Measurements from ENCODE around the gene LAMA5.

Gene LAMA5, protein sequence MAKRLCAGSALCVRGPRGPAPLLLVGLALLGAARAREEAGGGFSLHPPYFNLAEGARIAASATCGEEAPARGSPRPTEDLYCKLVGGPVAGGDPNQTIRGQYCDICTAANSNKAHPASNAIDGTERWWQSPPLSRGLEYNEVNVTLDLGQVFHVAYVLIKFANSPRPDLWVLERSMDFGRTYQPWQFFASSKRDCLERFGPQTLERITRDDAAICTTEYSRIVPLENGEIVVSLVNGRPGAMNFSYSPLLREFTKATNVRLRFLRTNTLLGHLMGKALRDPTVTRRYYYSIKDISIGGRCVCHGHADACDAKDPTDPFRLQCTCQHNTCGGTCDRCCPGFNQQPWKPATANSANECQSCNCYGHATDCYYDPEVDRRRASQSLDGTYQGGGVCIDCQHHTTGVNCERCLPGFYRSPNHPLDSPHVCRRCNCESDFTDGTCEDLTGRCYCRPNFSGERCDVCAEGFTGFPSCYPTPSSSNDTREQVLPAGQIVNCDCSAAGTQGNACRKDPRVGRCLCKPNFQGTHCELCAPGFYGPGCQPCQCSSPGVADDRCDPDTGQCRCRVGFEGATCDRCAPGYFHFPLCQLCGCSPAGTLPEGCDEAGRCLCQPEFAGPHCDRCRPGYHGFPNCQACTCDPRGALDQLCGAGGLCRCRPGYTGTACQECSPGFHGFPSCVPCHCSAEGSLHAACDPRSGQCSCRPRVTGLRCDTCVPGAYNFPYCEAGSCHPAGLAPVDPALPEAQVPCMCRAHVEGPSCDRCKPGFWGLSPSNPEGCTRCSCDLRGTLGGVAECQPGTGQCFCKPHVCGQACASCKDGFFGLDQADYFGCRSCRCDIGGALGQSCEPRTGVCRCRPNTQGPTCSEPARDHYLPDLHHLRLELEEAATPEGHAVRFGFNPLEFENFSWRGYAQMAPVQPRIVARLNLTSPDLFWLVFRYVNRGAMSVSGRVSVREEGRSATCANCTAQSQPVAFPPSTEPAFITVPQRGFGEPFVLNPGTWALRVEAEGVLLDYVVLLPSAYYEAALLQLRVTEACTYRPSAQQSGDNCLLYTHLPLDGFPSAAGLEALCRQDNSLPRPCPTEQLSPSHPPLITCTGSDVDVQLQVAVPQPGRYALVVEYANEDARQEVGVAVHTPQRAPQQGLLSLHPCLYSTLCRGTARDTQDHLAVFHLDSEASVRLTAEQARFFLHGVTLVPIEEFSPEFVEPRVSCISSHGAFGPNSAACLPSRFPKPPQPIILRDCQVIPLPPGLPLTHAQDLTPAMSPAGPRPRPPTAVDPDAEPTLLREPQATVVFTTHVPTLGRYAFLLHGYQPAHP (N-terminal part only)

DNA sequence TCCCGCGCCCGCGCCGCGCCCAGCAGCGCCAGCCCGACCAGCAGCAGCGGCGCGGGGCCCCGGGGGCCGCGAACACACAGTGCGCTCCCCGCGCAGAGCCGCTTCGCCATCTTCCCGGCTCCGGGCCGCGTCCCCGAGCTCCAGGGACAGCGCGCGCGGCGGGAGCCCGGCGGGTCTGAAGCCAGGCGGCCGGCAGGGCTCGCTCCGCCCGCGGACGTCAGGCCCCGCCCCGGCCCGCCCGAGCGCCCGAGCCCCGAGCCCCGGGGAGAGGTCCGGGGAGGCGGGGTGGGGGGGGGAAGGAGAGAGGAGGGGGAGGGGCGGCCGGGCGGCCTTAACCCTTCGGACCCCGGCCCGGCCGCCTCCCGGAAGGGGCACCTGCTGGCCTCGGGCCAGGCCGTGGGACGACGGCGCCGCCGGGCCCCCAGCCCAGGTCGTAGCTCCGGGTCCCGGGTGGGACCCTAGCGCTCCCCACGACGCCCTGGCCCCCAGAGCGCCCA is at the start of gene LAMA5:
TSS of gene LAMA5 (minus strand) at position 177 of the 497 bp plus-strand sequence. CDS start at position 110, 67 bp downstream.
- DNase-seq (ENCODE audit: low read depth in 1 of 2, low spot score in 1 of 2) = no peak

DNA sequence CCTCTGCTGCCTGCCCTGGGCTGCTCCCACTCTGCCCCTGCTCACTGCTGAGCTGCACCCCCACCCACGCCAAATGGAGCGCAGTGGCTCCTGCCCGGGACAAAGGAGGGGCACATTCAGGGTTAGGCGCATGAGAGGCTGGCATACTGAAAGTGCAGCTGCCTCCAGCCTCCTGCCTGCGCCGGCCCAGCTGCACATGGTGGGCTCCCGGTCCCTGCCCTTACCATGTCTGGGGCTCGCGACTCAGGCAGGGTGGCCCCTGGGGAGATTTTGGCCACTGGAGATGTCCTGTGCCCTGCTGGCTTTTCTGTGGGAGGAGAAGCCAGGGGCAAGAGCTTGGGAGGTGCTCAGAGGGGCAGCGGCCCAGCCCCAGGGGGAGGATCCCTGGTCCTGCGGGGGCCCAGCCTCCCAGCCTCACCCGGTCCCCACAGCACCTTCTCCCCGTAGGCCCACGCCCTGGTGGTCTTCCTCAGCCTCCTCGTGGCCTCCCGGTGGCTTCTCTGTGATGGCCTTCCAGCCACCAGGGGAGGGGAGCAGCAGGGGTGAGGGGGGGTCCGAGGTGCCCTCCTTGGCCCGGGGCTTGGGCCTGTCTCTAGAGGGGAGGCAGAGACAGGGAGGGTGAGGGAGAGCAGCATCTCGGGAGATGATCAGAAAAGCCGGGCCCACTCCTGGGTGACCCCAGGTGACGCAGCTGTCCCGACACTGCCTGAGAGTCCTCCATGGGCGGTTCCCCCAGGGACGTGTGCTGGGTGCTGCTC is 48.4 kb upstream of the LAMA5 start:
- no peak for DNase-seq (ENCODE audit: low read depth in 1 of 2, low spot score in 1 of 2)

DNA sequence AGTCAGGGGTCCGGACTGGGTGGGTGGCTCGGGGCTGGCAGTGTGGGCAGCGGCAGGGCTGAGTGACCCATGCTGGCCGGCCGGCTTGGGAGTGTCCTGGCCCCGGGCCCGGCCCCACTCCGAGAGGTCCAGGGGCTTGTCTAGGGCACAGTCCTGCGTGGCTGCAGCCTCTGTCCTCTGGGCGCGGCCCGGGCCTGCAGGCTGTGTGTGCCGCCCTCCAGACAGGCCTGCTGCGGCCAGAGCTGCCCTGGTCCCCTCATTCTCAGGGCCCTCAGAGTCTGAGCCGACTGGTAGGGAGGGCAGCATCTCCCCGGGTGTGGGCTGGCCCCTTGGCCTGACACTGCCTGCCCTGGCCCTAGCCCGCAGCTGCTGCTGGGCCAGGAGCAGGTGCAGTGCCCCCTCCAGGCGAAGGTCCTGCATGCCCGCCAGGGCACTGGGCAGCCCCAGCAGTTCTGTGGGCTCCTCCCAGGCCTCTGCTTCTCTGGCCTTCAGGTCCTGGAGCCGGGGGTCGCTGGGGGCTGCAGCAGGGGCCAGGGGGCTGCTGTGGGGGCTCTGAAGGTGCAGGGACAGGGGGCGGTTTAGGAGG is 46.9 kb upstream of the LAMA5 start:
- no peak for DNase-seq (ENCODE audit: low read depth in 1 of 2, low spot score in 1 of 2)

DNA sequence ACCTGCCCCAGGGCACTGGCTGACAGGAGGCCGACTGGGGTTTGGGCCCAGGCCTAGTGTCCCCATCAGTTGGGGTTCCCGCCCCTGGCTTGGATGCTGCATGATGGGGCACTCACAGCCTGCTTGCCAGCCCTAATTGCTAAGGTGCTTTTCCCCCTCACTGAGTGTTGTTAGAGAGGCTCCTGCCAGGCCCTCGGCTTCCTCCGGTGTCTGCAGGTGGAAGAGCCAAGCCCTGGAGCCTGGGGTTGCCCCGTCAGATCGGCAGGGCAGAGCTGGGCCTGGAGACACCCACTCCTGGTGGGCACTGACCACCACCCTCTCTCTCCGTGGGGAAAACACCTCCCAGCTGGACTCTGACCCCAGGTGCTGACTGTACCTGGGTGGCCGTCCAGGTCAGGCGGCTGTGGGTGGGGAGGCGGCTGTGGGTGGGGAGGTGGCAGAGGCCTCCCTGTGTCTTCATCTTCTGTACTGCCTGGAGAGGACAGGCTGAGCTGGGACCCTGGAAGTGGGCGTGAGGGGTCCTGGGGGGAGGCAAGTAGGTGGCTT is 46.0 kb upstream of the LAMA5 start:
- no peak for DNase-seq (ENCODE audit: low read depth in 1 of 2, low spot score in 1 of 2)

DNA sequence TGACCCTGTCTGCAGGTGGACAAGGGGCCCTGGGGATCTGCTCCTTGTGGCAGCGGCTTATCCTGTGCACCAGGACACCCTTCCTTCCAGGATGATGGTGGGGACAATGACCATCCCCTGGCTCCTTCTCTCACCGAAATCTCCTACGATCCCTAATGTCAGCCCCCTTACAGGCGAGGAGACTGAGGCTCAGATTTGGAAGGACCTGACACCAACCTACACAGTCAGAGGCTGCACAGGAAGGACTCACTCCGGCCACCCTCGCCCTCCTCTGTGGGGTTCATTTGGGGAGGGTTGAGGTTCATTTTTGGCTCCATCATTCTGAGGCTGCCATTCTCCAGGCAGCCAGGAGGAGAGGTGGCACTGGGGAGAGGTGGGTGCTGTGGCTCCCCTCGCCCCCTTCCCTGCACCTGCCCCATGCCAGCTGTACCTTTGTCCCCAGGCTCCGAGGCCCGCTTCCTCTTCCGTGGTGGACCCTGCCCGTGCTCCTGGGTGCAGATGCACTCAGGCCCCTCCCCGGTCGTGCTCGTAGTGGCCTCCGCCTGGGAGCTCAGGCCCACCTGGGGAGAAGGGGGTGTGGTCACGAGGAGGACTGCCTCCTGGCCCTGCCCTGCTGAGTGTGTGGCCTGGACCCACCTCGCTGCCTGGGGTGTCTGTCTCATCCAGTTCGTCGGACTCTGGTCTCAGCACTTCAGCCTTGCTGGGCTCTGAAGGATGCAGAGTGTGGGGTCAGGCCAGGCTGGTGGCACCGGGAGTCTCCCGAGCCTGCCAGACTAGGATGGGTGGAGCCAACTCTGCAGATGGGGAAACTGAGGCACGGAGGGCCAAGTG is 45.3 kb upstream of the LAMA5 start:
- DNase-seq (ENCODE audit: low read depth in 1 of 2, low spot score in 1 of 2) = no peak

DNA sequence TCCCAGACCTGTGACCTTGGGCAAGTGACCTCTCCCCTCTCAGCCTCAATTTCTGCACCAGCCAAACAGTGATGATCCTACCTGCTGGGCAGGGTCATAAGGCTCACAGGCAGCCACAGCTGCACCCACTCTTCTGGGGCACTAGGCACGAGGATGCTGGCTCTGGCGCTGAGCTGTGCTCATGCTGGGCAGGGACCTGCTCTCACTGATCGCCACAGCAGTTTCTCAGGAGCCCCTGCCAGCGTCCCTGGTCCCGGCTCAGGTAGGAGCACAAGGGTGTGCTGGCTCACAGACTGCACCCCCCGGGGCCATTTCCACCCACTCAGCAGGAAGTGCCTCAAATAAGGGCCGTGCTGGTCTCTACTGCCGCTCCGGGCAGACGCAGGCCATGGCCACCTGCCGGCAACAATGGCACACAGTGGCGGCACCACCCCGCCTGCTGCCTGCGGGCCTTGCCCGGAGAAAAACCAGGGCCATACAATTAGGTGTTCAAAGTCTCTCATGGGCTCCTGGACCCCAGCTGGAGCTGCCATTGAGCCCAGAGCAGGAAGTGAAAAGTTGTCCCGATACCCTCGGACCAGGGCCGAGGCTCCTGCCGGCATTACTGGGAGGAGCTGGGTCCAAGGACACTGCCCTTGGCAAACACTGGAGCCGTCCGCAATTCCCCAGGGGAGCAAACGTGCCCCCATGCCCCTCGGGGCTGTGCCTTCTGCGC is 44.5 kb upstream of the LAMA5 start:
- DNase-seq (ENCODE audit: low read depth in 1 of 2, low spot score in 1 of 2) = no peak

DNA sequence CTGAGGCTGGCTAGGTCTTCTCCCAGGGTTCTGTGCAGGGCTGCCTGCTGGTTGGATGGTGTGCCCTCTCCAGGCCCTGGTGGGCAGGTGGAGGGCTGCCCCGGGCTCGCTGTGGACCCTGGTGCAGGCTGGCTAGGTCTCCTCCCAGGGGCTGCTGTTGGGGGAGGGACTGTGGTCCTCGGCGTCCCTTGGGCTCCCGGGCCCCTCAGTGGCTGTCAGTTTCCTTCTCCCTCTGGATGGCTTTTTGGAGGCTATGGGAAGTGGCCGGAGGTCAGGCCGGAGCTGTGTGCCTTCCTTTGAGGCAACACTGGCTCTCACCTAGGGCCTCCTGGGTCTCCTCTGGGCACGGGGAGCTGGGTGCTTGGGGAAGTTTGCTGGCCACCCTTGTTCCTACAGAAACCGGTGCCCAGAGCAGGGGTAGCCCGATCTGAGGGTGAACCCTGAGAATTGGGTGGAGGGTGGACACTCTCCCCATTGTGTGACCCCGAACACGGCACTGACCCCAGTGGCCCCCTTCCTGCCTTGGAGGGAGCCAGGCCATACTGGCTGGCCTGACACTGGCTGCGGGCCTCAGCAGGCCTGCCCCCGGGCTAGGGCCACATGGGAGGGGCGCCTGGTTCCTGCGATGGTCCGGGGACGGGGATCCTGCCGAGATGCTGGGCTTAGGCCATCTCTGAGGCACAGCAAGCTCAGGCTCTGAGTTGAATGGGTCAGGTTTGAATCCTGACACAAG is 43.8 kb upstream of the LAMA5 start:
- no peak for DNase-seq (ENCODE audit: low read depth in 1 of 2, low spot score in 1 of 2)

DNA sequence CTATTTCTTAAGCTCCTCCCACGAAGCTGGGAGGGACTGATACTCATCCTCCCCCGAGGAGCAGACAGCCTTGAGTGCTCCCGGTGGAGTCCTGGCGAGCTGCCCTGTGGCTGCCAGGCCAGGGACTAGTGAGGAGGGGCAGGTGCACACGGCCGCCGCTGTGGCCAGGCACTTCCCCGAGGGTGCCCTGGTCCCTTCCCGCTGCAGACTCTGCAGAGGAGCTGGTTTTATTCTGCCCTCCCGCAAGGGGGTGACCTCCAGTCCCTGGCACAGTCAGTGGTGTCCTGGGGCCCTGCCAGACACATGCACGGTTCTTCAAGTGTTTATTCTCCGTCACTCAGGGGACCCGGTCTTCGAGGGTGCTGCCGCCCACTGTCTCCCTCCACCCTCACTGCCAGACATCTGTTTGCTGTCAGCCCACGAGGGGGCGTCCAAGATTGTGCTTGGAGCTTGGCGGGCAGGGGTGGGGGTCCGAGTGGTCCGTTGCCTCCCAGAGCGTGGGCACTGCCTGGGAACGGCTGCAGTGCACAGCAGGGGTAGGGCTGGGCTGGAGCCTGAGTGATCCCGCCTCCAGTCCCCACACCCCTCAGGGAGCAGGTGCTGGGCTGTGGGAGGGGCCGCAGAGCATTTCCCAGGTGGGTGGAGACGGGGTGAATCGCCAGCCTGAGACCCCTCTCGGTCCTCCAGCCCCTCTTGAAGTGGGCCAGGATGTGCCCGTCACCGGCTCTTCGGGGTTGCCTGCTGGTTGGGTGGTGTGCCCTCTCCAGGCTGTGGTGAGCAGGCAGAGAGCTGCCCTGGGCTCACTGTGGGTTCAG is 43.0 kb upstream of the LAMA5 start:
- DNase-seq (ENCODE audit: low read depth in 1 of 2, low spot score in 1 of 2) = peak in 1 of 2 donors; percentile 14

DNA sequence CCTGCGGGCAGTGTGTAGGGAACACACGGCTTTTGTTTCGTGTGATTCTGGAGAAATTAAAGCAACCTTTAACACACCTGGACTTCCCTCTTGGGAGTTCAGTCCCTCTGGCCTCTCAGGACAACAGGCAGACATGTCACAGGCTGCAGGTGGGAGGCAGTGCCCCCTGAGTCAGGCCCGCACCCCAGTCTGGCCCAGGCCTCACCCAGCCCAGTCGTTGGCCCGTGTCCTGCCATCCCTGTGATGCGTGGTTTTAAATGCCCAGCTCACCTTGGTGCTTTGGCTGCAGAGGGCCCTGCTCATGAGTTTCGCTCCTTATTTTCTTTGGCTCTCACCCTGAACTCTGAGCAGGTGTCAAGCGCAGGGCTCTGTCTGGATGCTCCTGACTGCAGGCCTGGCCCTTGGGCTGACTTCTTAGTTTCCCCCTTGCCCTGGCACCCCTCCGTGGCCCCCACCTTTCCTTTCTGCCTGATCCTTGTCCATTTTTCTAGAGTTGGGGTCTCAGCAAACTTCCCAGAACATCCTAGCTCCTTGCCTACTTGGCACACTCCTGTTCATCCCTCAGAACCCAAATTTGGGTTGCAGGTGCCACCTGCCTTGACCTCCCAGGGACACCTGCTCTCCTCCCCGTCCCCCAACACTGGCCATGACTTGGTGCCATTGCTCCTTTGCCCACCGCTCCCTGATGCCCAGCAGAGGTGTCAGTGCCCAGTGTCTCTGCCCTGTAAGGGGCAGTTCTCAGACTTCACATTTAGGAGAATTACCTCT is 42.2 kb upstream of the LAMA5 start:
- no peak for DNase-seq (ENCODE audit: low read depth in 1 of 2, low spot score in 1 of 2)

DNA sequence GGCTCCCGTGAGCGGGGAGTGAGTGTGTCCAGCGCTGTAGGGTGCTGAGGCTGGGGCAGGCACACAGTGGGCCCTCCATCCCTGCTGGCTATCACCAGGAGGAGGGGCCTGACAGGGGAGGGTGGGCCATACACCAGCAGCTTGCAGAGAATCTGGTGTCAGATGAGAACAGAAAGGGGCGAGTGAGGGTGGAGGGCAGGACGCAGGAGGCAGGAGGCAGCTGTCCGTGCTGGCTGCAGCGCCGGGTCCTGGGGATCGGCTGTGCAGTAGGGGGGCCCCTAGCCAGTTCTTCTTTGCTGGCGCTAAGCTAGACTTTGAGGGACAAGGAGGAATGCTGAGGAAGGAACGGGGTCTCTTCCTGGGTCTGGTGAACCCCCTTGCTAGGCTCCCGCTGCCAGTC is 41.5 kb upstream of the LAMA5 start:
- DNase-seq (ENCODE audit: low read depth in 1 of 2, low spot score in 1 of 2) = no peak

DNA sequence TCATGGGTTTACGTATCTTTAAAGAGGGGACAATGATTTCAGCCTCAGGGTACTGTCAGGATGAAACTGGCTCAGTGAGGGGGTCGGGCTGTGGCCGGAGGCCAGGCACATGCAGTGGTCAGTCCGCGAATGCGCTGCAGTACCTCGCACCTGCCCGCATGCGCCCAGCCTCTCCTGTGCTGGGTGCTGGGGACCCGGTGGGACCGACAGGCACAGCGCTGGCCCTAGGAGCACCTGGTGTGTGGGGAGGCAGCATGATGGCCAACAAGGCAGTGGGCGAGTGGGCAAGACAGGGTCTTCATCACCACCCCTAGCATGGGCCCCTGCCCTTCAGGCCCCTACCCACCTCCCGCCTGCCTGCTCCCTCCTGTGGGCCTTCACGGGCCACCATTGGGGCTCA is 40.9 kb upstream of the LAMA5 start:
- DNase-seq (ENCODE audit: low read depth in 1 of 2, low spot score in 1 of 2) = no peak

DNA sequence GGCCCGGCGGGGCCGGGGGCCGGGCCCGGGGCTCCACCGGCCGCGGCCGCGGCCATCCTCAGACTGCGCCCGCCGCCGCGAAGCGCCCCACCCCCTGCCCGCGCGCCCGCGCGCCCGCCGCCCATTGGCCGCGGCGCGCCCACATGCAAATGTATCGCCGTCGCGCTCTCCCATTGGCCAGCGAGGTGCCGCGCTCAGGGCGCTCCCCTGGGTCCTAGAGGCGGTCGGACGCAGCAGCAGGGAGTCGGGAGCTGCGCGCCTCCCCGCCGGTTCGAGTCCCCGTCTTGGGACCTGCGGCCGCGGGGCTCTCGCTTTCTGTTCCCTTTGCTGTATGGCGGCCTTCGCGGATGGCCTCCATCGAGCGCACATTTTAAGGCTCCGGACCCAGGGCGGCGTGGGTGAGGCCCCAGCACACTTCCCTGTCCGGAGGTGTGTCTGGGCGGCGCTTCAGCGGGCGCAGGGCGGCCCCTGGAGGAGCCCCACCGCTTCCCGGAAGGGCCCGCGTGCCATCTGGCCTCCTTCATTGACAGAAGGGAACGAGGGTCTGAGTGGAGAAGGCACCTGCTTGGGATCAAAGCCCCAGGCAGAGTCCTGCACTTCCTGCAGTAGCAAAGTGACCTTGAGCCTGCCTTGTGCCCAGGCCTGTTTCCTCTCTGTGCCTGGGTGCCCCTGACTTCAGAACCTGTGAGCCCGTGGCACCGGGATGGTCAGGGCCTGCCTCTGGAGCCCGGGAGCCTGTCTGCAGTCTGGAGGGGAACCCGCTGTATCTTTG is 40.3 kb upstream of the LAMA5 start, which contains the start of gene CABLES2:
TSS of gene CABLES2 (minus strand) at position 65 of the 772 bp plus-strand sequence. CDS start at position 56, 9 bp downstream.
- peak; percentile 73 to 84 for DNase-seq (ENCODE audit: low read depth in 1 of 2, low spot score in 1 of 2)

DNA sequence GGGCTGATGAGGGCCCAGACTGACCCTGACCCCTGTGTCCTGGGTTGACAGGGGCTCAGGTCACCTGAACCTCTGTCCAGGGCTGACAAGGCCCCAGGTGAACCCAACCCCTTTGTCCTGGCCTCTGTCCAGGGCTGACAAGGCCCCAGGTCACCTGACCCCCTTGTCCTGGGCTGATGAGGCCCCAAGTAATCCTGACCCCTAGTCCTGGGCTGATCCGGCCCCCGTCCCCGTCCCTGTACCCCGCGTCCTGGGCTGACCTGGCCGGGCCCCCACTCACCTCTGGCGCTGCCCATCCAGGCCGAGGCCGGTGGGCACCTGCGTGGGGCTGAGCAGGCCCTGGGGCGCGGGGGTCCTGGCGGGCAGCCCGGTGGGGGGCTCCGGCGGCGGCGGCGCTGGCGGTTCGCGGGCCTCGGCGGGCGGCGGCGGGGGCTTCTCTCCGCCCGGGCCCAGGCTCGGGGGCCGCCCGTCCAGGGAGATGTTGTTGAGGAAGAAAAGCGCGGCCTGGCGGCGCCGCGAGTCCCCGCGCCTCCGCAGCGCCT is 39.6 kb upstream of the LAMA5 start:
- no peak for DNase-seq (ENCODE audit: low read depth in 1 of 2, low spot score in 1 of 2)

DNA sequence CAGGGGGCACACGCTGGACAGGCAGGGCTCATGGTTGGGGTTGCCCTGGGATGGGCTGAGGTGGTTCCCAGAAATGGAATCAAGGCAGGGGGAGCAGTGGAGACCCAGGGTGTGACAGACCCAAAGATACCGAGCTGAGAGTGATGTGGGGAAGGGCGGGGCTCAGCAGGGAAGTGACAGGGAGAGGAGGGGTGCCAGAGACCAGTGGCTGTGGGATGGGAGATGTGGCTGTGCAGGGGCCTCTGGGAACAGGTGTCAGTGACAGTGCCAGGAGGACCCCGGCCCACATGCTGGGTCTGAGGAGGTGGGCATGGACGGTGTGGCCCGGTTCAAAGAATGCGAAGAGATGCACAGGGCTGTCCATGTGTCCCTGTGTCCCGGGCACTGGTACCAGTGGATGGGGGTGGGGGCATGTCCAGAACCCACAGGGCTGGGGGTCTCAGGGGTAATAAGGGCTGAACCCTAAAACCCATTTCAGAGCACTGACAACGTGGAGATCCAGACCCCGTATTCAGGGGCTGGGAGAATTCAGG is 38.9 kb upstream of the LAMA5 start:
- no peak for DNase-seq (ENCODE audit: low read depth in 1 of 2, low spot score in 1 of 2)
